GM23338 (cell line): ENCODE data around the gene GRK5. TPM values are rescaled to one million over a fixed set of nuclear protein-coding genes. Genes with fewer than 3 reads are reported as not detected.

Experiments used
- ATAC-seq: fragments of 200-7000 bp; cut with Tn5 transposase; 3 replicates; pipeline ENCODE4 v1.9.1; 2020
- DNase-seq: peaks from one replicate; pipeline ENCODE4 v3.0.0-alpha.2; 2015; ENCODE audit warnings: low spot score
- H2AFZ ChIP-seq: fragments of 200-600 bp; sonication (generic); 2 replicates; pipeline ENCODE4 v1.8.0; 2016; ENCODE audit warnings: antibody characterized with exemption, mild to moderate bottlenecking, moderate library complexity
- H3F3A ChIP-seq: fragments of 200-600 bp; sonication (generic); replicated peaks from 2 replicates; pipeline ENCODE4 v1.8.0; 2017; ENCODE audit warnings: antibody characterized with exemption, mixed run types, low read depth
- H3K27ac ChIP-seq: fragments of 200-600 bp; sonication (generic); 2 replicates; pipeline ENCODE4 v1.6.1; 2016; ENCODE audit warnings: low read depth
- H3K27me3 ChIP-seq: fragments of 200-600 bp; sonication (generic); 2 replicates; pipeline ENCODE4 v1.8.0; 2016; ENCODE audit warnings: mild to moderate bottlenecking, mixed run types, moderate library complexity; ENCODE audit not compliant: insufficient read depth
- H3K36me3 ChIP-seq: fragments of 200-600 bp; sonication (generic); 2 replicates; pipeline ENCODE4 v1.8.0; 2016; ENCODE audit warnings: mild to moderate bottlenecking; ENCODE audit not compliant: insufficient read depth
- H3K4me1 ChIP-seq: fragments of 200-600 bp; sonication (generic); 2 replicates; pipeline ENCODE4 v1.8.0; 2016; ENCODE audit warnings: mild to moderate bottlenecking, moderate library complexity; ENCODE audit not compliant: insufficient read depth
- H3K4me2 ChIP-seq: fragments of 200-600 bp; sonication (generic); 2 replicates; pipeline ENCODE4 v1.7.1; 2017; ENCODE audit warnings: mixed run types
- H3K4me3 ChIP-seq: fragments of 200-600 bp; sonication (generic); 2 replicates; pipeline ENCODE4 v1.6.1; 2016; ENCODE audit warnings: mixed run types
- H3K79me2 ChIP-seq: fragments of 200-600 bp; sonication (generic); replicated peaks from 2 replicates; pipeline ENCODE4 v1.8.0; 2017; ENCODE audit warnings: mild to moderate bottlenecking; ENCODE audit not compliant: insufficient read depth
- H3K9me2 ChIP-seq: fragments of 200-600 bp; sonication (generic); 2 replicates; pipeline ENCODE4 v1.8.0; 2017; ENCODE audit not compliant: insufficient read depth
- H4K20me1 ChIP-seq: fragments of 200-600 bp; sonication (generic); replicated peaks from 2 replicates; pipeline ENCODE4 v1.8.0; 2017; ENCODE audit warnings: mild to moderate bottlenecking; ENCODE audit not compliant: insufficient read depth
- H3K27ac Mint-ChIP-seq: 2 replicates; pipeline ENCODE4 v1.8.0; 2020; ENCODE audit warnings: inconsistent platforms, mild to moderate bottlenecking, moderate library complexity, mixed read lengths
- H3K27me3 Mint-ChIP-seq: 3 replicates; pipeline ENCODE4 v1.8.0; 2022; ENCODE audit warnings: low read depth, mild to moderate bottlenecking, moderate library complexity, mixed read lengths, inconsistent platforms; ENCODE audit not compliant: insufficient read depth, poor library complexity
- H3K36me3 Mint-ChIP-seq: 3 replicates; pipeline ENCODE4 v1.8.0; 2021; ENCODE audit warnings: low read depth, mild to moderate bottlenecking, inconsistent platforms, moderate library complexity, mixed read lengths
- H3K4me1 Mint-ChIP-seq: 3 replicates; pipeline ENCODE4 v1.8.0; 2020; ENCODE audit warnings: mild to moderate bottlenecking, inconsistent platforms, mixed read lengths
- H3K4me3 Mint-ChIP-seq: 3 replicates; pipeline ENCODE4 v1.8.0; 2021; ENCODE audit warnings: moderate library complexity, mild to moderate bottlenecking, inconsistent platforms, mixed read lengths
- H3K9me3 Mint-ChIP-seq: 3 replicates; pipeline ENCODE4 v1.8.0; 2020; ENCODE audit warnings: moderate library complexity, mild to moderate bottlenecking, inconsistent platforms, mixed read lengths
- CREB1 ChIP-seq: fragments of 250-450 bp; sonication (Bioruptor Pico); IDR thresholded peaks from 2 replicates; pipeline ENCODE4 v1.5.0; 2020; ENCODE audit warnings: low read depth, mild to moderate bottlenecking, moderate library complexity
- ETS1 ChIP-seq: IDR thresholded peaks from 2 replicates; pipeline ENCODE4 v1.6.1; 2016; ENCODE audit warnings: antibody characterized with exemption
- EZH2phosphoT487 ChIP-seq: fragments of 200-600 bp; sonication (generic); IDR thresholded peaks from one replicate; pipeline ENCODE4 v1.8.1; 2018; ENCODE audit warnings: antibody characterized with exemption; ENCODE audit not compliant: unreplicated experiment
- POLR2AphosphoS5 ChIP-seq: IDR thresholded peaks from 2 replicates; pipeline ENCODE4 v1.6.1; 2016; ENCODE audit warnings: antibody characterized with exemption, low read depth
- REST ChIP-seq: IDR thresholded peaks from one replicate; pipeline ENCODE4 v1.6.1; 2018; ENCODE audit warnings: antibody characterized with exemption; ENCODE audit not compliant: unreplicated experiment
- STAT1 ChIP-seq: IDR thresholded peaks from one replicate; pipeline ENCODE4 v1.6.1; 2016; ENCODE audit warnings: antibody characterized with exemption; ENCODE audit not compliant: unreplicated experiment
- ZNF114 ChIP-seq: fragments of 250-450 bp; sonication (Bioruptor Pico); IDR thresholded peaks from 2 replicates; pipeline ENCODE4 v1.5.0; 2020; ENCODE audit warnings: mild to moderate bottlenecking, moderate library complexity
- ZNF462 ChIP-seq: fragments of 250-450 bp; sonication (Bioruptor Pico); IDR thresholded peaks from 2 replicates; pipeline ENCODE4 v1.5.0; 2020; ENCODE audit warnings: mild to moderate bottlenecking, moderate library complexity
- polyA plus RNA-seq: library from polyadenylated mRNA; unstranded; fragments of >200 nt; fragmentation: Nextera tagmentation; extraction: Ambion mirVana; gene quantifications from 2 replicates; pipeline ENCODE4 v1.2.1, GENCODE V29; 2016
- total RNA-seq: library from RNA; depleted of rRNA; stranded (reverse); fragments of >200 nt; shearing (Covaris generic); gene quantifications from 2 replicates; pipeline ENCODE4 v1.2.3, GENCODE V29; 2014

GRK5 gene
- total and polyA plus RNA-seq, 2 experiments from 2014 or later = 0.53 to 2.0 TPM

DNA sequence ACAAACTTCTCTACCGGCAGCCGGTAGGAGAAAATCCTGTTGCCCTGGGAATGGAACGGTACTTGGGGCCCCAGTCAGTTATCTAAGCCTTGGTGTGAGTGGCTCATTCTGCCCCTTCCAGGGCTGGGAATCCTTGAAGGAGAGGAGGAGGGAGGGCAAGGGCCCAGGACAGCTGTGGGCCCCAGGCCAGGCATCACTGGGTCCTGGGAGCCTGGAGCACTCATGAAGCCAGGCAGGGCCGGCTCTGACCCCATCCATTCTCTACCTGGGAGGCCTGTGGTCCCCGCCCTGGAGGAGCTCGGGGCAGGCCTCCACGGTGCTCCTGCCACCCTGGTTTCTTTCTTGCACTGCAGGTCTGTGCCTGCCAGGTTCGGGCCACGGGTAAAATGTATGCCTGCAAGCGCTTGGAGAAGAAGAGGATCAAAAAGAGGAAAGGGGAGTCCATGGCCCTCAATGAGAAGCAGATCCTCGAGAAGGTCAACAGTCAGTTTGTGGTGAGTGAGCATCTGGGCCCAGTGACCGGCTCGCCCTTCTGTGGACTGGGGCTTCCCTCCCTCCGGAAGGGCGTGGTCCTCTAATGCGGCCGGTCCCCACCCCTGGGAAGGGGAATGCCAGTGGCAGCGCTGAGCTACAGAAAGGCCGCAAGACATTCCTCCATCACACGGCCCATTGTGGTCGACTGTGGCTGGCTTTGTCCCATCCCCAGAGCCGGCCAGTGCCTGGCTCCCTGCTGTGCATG, 223.8 kb downstream of the GRK5 start (continued):
- TF ChIP-seq REST (no peak), ETS1 (no peak)

- DNase-seq = no peak
- no peaks in the 10 kb centered on the region for H4K20me1 ChIP-seq
- no peak overlapping the region for H3K27ac Mint-ChIP-seq
- no peak overlapping the region for H3K4me3 ChIP-seq
- no peaks in the 10 kb centered on the region for H3K36me3 ChIP-seq
- peaks cover 26% of the 10 kb centered on the region for H3K36me3 Mint-ChIP-seq
- no peaks in the 10 kb centered on the region for H3F3A ChIP-seq
- peaks cover 3% of the 10 kb centered on the region; the same call in 1 of the 2 replicates for H3K9me2 ChIP-seq
- no peak overlapping the region for H3K4me3 Mint-ChIP-seq
- peaks cover 24% of the 10 kb centered on the region for H3K9me3 Mint-ChIP-seq
- ATAC-seq = no peak
- no peak overlapping the region for H3K27ac ChIP-seq
- H3K27me3 ChIP-seq = no peaks in the 10 kb centered on the region
- H3K4me1 Mint-ChIP-seq = no peaks in the 10 kb centered on the region
- H3K79me2 ChIP-seq = no peaks in the 10 kb centered on the region
- H3K4me2 ChIP-seq = no peak overlapping the region
- H3K27me3 Mint-ChIP-seq = peaks cover 2% of the 10 kb centered on the region
- no peaks in the 10 kb centered on the region for H3K4me1 ChIP-seq
- H2AFZ ChIP-seq = no peak overlapping the region
- TF ChIP-seq STAT1 = no peak
- TF ChIP-seq ZNF462 (CRISPR knock-in tag) = no peak
- no peak for TF ChIP-seq EZH2phosphoT487
- no peak for TF ChIP-seq ETS1
- TF ChIP-seq ZNF114 (CRISPR knock-in tag) = no peak
- TF ChIP-seq CREB1 (CRISPR knock-in tag) = no peak
- TF ChIP-seq POLR2AphosphoS5 = no peak
- TF ChIP-seq REST = no peak
Observed at GRCh38 chr10:119431773-119432135, 224.4 kb downstream of the GRK5 start.
